ENCODE results near the gene TMPRSS9. TPM values are rescaled to one million over a fixed set of nuclear protein-coding genes. Genes with fewer than 3 reads are reported as not detected.

Gene TMPRSS9
- total and polyA plus RNA-seq, 2 of the 13 experiments (the other 11 are each of a cell fraction or from before 2014, with no cell fraction given) = 2.5 to 5.2 TPM

- TF ChIP-seq ETS1 (CRISPR knock-in tag; IDR thresholded peaks at IDR 0.05) (no peak), PBX2 (CRISPR knock-in tag; IDR thresholded peaks at IDR 0.05) (no peak), HOMEZ (CRISPR knock-in tag; IDR thresholded peaks at IDR 0.05; ENCODE audit: low read depth) (no peak), ZSCAN29 (CRISPR knock-in tag; conservative IDR thresholded peaks at IDR 0.05) (no peak), ZNF441 (CRISPR knock-in tag; IDR thresholded peaks at IDR 0.05; ENCODE audit: borderline replicate concordance) (no peak), ZNF687 (CRISPR knock-in tag; IDR thresholded peaks at IDR 0.05) (0 out of 2 replicates have a peak, but pooled peaks have one; percentile 15), AGO2 (optimal IDR thresholded peaks at IDR 0.05; ENCODE audit: low read depth, low read length) (no peak), ZNF747 (CRISPR knock-in tag; IDR thresholded peaks at IDR 0.05; ENCODE audit: borderline replicate concordance) (no peak), NR2F2 (IDR thresholded peaks at IDR 0.05; ENCODE audit: borderline replicate concordance, low read depth) (no peak), LBX2 (CRISPR knock-in tag; IDR thresholded peaks at IDR 0.05; ENCODE audit: borderline replicate concordance) (no peak), ZNF30 (CRISPR knock-in tag; IDR thresholded peaks at IDR 0.05) (no peak)
Observed at GRCh38 chr19:2356036-2356646, 3.9 kb upstream of the TMPRSS9 start (continued).
